Activated CD4-positive, CD25-positive, alpha-beta regulatory T cell treated with anti-CD3 and anti-CD28 coated beads, Interleukin-2, amount 50 U/mL, for 72 hours (primary cell): ENCODE data around the gene NPHP4.
"Not testable (repeated sequence)": the region's sequence is repeated elsewhere in the genome, so short reads cannot be mapped to it uniquely, and the experiment has no call there.

Source experiments
- DNase-seq: peaks from one replicate; pipeline ENCODE4 v3.0.0; 2021

The NPHP4 gene

DNA sequence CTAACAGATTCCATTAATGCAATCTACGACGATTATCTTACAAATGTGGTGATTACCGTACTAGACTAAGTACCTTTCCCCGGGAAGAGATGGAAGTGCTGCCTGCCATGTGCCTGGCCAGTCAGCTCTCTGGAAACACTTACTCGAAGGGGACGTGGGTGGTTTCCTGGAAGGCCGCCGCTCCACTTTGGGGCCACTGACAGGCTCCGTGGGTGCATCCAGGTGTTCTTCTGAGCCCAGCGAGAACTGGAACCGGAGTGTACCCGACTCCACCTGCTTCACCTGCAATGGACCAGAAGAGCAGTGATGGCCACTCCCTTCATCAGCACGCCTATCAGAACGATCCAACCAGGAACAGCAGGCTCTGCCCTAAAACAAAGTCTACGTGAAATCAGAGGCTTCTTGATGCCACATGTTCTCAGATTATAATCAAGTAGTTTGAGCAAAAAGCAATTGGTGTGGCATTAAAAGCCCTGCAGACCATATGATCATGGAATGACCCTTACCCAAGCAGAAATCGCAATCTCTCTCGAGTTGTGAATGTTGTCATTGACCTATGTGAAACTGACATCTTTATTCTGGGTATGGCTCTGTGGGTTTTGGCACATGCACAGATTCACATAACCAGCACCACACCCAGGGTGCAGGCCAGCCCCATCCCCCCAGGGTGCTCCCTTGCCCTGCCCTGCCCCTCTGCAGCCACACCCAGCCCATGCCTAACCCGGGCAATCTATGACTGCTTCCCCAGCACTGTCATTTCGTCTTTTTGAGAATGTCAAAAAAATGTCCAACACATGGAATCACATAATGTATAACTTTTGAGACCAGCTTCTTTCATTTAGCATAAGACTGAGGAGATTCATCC, 64.5 kb downstream of the NPHP4 start:
- DNase-seq = no peak

DNA sequence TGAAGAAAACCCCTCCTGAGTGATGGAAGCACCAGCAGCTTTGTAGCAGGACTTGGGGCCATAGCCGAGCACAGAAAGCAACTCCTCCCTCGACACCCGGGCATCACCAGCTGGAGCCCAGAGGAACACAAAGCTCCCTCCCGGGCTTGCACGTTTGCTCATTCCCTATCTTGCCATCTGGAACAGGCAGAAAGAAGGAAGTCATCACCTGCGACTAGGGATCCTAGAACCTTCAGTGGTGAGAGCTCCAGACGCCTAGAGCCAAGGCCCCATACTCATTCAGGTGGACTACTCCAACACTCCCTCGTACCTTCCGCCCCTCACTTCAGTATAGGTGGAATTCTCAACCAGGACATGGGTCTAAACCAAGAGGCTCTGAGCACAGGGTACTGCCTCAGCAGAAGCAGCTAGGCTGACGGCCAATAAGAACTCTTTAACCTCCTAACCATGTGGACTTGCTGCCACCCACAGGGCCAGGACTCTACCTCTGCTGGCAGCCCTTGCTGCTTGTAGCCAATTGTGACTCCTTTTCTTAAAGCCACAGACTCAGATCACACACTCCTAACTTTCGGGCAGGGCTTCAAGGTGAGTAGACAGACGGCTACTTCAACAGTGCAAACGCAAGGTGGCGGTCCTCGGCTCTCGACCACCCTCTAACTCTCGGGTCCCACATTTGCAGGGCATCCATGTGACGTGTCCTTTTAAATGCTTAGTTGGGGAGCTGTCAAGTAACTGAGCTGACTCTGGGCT, 65.4 kb downstream of the NPHP4 start:
- DNase-seq = no peak

DNA sequence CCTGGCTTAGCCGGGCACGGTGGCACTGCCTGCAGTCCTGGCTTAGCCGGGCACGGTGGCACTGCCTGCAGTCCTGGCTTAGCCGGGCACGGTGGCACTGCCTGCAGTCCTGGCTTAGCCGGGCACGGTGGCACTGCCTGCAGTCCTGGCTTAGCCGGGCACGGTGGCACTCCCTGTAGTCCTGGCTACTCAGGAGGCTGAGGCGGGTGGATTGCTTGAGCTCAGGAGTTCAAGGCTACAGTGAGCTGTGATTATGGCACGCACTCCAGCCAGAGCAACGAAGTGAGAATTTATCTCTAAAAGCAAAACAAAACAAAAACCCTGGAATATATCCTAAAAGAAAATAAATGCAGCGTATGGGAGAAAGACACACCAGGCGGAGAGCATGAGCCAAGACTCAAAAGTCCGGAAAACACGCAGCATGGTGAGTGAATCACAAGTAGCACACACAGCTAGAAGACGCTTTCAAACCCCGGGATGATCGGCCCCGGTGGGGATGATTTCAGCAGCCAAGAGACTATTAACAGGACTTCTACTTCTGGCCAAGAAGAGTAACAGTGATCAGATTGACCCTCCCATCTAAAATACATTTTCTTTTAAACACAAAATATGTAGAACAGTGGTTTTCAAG, 69.4 kb downstream of the NPHP4 start:
- DNase-seq = not testable (repeated sequence)

DNA sequence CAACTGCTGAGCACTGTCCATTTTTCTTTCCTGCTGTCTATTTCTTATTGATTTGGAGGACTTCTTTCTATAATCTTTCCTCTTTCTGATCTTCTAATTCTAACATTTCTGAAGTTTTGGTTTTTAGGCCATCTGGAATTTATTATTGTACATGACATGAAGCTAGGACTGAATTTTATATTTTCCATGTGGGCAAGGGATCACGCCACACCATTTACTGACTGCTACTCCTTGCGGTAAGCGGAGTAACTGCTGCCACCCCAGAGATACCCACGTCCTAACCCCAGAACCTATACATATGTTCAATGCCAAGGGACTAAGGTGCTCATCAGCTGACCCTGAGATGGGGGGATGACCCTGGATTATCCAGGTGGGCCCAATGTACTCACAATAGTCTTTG, 70.6 kb downstream of the NPHP4 start:
- DNase-seq = no peak

DNA sequence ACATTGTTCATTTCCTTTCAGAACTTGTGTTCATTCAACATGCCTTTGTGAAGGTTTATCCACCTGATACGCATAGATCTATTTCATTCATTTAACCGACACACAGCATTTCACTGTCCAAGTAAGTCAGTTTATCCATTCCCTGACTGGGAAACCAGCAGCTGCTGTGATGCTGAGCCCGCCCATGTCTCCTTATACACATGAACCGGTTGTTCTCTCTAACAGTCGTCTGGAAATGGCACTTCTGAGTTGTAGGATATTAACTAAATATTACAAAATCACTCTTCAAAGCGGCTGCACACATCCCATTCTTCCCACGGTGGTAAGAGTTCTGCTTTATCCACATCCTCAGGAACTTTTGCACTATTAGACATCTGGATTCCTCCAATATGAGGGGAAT, 71.1 kb downstream of the NPHP4 start:
- no peak for DNase-seq

DNA sequence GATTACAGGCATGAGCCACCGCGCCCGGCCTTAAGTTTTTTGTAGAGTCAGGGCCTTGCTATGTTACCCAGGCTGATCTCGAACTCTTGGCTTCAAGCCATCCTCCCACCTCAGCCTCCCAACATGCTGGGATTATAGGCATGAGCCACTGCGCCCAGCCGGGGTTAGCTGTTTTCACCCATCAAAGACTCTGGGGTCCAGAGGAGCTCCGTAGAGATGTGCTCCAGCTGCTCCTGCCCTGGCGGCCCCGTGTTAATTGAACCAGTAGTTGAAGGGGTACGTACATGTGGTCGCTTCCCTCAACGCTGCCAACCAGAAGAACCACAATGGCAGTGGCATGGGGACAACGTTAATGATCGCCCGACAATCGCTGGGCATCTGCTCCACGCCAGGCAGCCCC, 72.0 kb downstream of the NPHP4 start:
- DNase-seq = no peak

DNA sequence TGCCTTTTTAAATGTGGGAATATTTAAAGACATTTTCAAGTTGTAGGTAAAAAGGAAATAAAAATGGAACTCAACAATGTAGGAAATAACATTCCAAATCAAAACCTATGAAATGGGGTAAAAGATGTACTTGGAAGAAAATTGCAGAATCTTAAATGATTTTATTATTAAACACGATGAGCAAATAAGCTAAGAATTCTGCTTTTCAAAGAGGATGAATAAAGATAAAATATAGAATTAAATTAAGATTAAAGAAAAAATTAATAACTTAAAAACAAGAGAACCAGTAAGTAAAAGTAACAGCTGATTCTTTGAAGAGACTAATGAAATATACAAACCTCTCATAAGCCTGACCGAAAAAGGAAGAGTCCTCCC, 74.0 kb downstream of the NPHP4 start:
- DNase-seq = no peak

DNA sequence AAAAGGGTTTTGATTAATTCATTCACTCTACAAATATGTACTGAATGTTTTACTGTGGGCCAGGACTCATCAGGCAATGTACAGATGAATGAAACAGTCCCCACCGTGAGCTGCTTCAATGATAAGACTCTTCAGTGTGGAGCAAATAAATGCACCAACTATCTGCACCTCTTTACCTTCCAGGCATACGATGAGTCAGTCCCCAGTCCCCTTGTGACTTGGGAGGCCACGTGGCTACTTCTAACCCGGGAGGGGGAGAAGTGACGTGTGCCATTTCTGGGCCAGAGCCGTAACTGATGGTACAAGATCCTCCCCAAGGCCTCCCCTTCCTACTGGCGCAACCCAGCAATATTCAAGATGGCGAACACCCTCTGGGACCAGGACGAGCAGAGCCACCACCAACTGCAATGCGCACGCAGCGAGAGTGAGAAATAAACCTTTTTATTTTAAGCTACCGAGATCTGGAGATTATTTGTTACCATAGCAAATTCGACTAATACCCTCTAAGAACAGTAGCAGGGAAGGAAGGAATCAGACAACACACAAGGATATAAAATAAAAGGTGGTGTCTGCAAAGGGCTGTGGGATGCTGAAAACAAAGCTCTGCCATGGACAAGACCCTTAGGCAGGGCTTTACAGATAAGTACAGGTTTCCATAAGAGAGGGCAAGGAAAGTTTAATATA, 74.5 kb downstream of the NPHP4 start:
- no peak for DNase-seq

DNA sequence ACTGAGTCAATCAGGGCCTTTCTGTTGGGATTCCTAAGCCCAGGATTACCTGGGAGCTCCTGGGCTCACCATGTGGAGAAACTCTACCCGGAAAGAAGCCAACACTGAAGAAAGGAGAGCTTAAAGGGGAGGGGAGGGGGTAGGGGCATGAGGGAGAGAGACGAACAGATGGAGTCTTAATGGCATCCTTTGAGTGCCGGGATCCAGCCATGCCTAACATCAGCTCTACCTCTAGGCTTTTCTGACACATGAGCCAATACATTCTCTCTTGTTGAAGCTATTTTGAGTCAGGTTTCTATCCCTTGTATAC, 75.0 kb downstream of the NPHP4 start:
- no peak for DNase-seq

DNA sequence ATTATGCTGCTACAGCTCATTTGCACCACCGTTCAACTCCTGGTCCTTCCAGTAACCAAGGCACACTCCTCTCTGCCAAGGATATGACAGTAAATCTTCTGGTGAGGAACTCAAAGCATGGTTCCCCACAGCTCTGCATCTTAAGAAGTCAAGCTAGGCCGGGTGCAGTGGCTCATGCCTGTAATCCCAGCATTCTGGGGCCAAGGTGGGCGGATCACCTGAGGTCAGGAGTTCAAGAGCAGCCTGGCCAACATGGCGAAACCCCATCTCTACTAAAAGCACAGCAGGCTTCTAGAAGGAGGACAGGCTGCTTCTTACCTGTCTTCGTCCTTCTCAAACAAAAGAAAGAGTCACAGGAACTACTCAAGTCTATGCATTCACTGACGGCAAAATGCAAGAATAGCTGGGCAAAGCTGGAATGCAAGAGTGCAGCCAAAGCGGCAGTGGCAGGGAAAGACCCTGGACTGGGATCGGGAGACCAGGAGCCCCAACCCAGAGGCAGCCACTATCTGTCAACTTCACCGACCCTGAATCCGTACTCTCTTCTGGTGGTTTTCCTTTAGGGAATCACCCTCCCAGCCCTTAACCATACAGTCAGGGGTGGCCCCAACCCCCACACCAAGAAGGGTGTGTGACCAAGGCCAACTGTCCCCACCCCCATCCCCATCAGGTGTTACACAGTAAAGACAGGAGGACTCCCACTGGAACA, 75.5 kb downstream of the NPHP4 start:
- no peak for DNase-seq

DNA sequence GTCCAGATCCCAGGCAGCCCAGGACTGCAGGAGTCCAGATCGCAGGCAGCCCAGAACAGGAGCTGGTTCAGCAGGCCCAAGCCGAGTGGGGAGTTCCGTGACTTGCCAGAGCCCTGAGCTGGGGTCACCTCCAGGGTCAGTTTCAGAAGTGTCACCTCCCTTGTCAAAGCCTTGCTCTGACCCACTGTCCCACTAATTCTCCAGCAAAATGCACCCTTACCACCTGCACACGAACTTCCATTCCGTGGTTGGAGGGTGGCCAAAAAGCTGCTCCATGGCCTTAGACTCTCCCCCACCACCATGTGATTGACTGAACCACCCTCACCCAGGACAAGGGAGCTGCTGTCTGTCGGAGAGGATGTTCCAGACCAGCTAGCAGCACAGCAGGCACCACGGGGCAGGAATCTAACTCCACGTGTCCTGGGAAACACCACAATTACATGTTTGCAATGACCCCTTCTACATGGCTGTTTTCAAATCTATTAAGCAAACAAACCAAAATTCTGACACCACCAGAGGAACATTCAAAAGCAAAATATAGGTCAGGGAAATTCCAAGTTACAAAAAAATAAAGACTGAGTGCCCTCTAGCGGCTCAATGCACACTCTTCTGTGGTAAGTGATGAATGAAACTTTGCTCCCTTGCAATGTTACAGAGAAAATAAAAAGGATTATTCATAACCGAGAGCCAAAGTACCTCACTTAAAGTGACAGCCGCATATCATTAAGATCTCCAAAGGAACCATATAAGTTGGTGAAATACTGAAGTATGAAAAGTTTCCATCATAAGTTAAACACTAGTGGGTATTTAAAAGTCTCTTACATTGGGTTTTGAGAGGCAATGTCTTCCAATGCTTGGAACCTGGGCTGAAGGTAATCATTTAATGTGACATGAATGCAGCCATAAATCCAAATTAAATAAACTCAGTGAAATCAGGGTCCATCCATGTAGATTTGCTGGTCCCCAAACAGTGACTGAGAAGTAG, 76.3 kb downstream of the NPHP4 start:
- no peak for DNase-seq

DNA sequence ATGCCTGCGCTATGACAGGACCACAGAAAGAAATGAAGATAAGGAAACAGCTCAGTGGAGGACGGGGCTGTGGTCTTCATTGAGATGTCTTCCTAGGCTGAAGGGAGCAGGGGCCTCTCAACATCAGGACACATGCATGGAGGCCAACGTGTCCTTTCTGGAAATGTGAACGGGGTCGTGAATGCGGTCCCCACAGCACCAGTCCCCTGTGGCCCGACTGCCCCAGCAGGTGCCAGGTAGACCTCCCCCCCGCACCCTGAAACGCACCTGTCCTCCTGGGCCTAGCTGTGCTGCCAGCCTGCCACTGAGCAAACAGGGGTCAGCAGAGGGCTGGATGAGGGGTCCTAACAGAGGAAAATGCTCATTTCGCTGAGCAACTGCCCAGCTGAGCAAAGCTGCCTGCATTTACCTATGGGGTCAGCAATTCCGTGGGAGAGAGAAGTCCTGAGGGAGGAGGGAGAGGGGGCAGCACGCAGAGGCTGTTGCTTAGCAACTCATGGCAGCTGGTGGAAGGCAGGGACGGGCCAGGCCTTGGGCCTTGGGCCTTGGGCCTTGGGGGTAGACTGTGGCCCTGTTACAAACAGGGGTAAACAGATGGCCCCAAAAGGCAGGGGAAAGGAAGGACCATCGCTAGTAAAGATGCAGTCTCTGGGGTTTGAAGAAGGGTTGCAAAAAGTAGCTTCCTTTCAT, 77.4 kb downstream of the NPHP4 start:
- no peak for DNase-seq

DNA sequence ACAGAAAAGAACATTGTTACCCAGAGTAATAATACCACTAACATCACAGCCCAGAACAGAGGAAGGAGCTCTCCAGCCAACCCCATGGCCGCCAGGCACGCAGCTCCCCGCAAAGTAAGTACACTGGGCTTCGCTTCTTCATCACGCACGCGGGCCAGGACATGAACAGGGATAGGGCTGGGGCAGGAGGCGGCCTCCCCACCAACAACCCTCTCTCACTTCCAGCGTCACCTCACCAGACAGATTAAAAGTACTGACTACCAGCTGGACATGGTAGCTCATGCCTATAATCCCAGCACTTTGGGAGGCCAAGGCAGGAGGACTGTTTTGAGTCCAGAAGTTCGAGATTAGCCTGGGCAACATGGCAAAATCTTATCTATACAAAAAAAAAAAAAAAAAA, 78.3 kb downstream of the NPHP4 start:
- no peak for DNase-seq

DNA sequence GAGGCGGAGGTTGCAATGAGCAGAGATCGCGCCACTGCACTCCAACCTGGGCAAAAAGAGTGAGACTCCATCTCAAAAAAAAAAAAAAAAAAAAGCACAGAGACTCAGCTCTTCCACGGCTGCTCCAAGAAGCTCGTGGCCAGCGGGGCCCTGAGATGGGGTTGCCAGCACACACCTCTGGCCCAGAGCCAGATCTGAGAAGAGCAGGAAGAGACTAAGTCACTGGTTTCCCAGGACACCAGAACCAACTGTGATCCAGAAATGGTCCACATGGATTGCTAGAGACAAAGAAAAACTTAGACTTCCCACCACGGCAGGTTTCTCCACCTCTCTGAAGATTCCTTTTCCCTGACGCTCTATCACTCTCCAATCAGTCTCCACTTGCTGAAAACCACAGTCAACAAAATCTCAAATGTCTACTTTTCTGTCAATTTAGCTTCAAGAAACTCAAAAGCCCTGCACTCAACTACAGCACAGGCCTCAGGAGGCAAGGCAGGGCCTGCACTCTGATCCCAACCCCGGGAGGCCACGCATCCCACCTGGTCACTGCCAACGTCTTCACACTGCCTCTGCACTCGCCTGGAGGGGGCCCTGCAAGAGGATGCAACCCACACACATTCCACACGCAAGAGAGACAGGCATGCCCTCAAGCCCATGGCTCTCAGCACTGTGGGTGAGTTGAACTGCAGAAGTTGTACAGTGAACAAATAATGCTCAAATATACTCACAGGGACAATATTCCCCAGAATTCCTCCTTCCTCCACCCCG, 79.0 kb downstream of the NPHP4 start:
- DNase-seq = no peak

DNA sequence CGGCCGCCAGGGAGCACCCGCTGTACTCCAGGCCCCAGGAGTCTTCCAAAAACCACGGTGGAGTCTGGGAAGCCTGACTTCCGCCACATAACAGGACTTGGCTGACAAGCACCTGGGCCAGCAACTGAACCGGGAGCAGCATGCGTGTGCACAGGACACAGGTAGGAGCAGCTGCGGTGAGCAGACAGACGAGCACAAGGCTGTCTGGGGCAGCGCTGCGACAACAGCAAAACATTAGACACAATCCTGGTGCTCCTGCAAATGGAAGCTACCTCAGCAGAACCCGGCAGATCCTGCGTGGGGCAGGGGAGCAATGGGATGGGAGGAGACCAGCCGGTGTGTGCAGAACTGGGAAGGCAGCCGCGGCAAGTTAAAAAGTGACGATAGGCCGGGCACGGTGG, 80.4 kb downstream of the NPHP4 start:
- DNase-seq = no peak

DNA sequence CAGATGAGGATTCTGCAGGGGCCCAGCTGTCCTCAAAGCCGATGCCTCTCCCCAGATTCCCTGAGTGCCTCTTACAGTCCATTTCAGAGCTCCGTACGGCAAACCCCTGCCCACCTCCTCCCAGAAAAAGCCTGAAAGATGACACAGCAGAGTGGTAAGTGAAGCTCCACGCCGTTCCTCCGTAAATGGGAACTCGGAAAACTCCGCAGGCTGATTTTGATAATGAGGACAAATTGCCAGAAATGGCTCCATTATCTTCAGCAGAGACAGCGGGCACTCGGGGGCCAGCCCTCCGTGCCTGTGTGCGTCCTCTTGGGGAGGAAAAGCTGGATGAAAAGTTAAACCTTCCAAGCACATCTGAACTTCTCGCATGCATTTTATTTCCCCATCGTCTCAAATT, 81.1 kb downstream of the NPHP4 start:
- no peak for DNase-seq

DNA sequence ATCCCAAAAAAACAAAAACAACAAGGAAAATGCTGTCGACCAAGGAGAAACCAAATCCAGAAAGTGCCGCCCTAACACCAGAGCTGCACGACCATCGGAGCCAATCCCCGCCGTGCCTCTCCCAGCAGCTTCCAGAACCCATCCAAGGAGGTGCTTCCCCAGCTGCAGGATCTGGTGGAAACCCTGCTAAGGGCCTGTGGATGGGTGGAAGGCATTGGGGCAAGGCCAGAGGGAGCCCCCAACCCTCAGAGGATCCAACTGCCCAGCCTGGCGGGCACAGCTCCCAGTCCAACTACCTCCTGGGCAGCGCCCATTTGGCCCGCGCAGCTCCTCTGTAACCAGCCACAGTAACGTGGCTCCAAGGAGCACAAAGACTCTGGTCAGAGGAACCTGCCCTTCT, 81.6 kb downstream of the NPHP4 start:
- DNase-seq = no peak

DNA sequence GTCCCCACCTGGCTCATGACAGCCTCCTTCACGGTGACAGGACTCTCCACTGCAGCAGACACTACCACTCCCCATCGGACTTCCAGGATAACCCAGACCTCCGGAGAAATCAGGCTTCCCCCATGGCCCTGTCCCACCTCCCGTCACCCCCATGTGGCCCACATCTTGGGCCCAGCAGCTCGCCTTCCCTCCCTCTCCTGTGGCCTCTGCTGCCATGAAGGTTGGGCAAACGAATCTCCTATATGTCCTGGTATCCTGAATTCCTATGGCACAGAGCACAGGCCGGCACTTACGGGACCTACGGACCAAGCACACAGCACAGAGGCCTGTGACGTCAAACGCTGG, 82.0 kb downstream of the NPHP4 start:
- no peak for DNase-seq

DNA sequence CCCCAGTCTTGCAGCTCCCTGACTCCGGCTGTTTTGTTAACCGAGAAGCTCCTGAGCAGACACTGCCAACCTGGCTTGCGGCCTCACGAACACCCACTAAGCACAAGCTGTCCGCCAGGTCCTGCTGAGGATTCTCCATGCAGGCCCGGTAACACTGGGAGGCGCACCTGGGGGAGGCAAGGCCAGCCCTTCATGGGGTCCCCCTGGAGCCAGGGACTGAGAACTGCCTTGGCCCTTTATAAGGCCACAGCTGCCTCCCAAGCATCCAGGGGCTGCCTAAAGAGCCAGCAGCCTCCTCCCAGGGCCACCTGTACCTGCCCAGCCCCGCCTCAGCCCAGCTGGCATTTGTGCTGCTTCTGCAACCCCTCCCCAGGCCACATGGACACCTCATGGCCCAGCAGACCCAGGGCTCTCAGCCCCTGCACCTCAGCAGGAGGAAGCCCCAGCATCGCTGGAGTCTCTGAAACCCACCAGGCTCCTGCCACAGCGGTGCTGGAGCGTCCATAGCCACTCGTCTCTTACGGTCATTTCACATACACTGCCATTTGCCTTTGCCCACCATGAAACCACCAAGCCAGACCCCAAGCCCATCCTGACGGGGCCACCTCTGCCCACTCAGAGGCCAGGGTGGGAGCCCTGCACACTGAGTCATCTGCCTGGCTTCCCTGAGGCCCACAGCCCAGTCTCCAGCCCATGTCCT, 82.5 kb downstream of the NPHP4 start:
- DNase-seq = no peak
